Endothelial cell of umbilical vein (primary cell): ENCODE results near the gene ZNF232. TPM values are rescaled to one million over a fixed set of nuclear protein-coding genes. Genes with fewer than 3 reads are reported as not detected.

ENCODE experiments used
- BruUV-seq: library from RNA; stranded (reverse); fragments of 400-500 nt; replicated peaks from 2 replicates; lab custom pipeline; 2021; lab: Mats Ljungman, UMichigan
- CTCF ChIA-PET: fragments of 300-600, 350-600 bp; sonication (Branson Sonifier 250); formaldehyde crosslinking; loops from one replicate; lab custom pipeline; 2021; ENCODE audit warnings: antibody characterized with exemption, inconsistent platforms; lab: Charles Lee
- POLR2A ChIA-PET: fragments of 300-600, 350-600 bp; sonication (Branson Sonifier 250); formaldehyde crosslinking; loops from one replicate; lab custom pipeline; 2021; ENCODE audit warnings: antibody characterized with exemption, inconsistent platforms; lab: Charles Lee
- DNase-seq: peaks from one replicate; pipeline ENCODE4 v3.0.0-alpha.2; 2011; ENCODE audit warnings: low read depth, low spot score
- FAIRE-seq: peaks from 2 replicates; lab custom pipeline; 2011; peaks lifted over from hg19 to GRCh38; lab: Jason Lieb, UNC
- H2AFZ ChIP-seq: 2 replicates; pipeline ENCODE4 v1.6.0; 2012; ENCODE audit warnings: low read depth, low read length, control low read depth, inconsistent platforms
- H3K27ac ChIP-seq: 2 replicates; pipeline ENCODE4 v1.5.1; 2011; ENCODE audit warnings: low read depth, mild to moderate bottlenecking, control low read depth, low read length, moderate library complexity; ENCODE audit not compliant: insufficient read depth
- H3K27me3 ChIP-seq, 2 experiments: 2 replicates each; pipeline versions ENCODE4 v1.6.0 to v1.6.1; 2011; ENCODE audit warnings: low read length in 2 of 2, mixed read lengths in 1 of 2; ENCODE audit not compliant: control insufficient read depth in 2 of 2, insufficient read depth in 2 of 2
- H3K36me3 ChIP-seq, 2 experiments: 2 replicates in 1 of 2; 3 replicates in 1 of 2; pipeline ENCODE4 v1.5.1; 2011; ENCODE audit warnings: low read length in 2 of 2, mild to moderate bottlenecking in 1 of 2, moderate library complexity in 1 of 2; ENCODE audit not compliant: control insufficient read depth in 2 of 2, insufficient read depth in 2 of 2; ENCODE audit errors: extremely low read depth in 1 of 2
- H3K4me1 ChIP-seq: 3 replicates; pipeline ENCODE4 v1.5.1; 2011; ENCODE audit warnings: mild to moderate bottlenecking, low read length; ENCODE audit not compliant: control insufficient read depth, insufficient read depth; ENCODE audit errors: extremely low read depth
- H3K4me2 ChIP-seq: 2 replicates; pipeline ENCODE4 v1.6.1; 2011; ENCODE audit warnings: low read length, control low read depth, mixed read lengths; ENCODE audit not compliant: insufficient read depth
- H3K4me3 ChIP-seq, 3 experiments: fragments of 200-600 bp in 1 of 3; sonication (generic), shearing (Covaris generic) in 1 of 3; replicated peaks in 1 of 3; 2 replicates each; pipeline ENCODE4 v1.5.1; 2011 to 2016; ENCODE audit warnings: control low read depth in 3 of 3, low read length in 3 of 3, mild to moderate bottlenecking in 2 of 3, inconsistent platforms in 1 of 3, low read depth in 1 of 3, moderate library complexity in 1 of 3; ENCODE audit not compliant: insufficient read depth in 1 of 3
- H3K79me2 ChIP-seq: 2 replicates; pipeline ENCODE4 v1.6.0; 2012; ENCODE audit warnings: low read length, inconsistent platforms; ENCODE audit not compliant: control insufficient read depth, insufficient read depth
- H3K9ac ChIP-seq: replicated peaks from 2 replicates; pipeline ENCODE3; 2011; ENCODE audit warnings: low read length, control low read depth; ENCODE audit not compliant: insufficient read depth; ENCODE audit errors: extremely low read depth
- H3K9me1 ChIP-seq: replicated peaks from 3 replicates; pipeline ENCODE4 v1.6.0; 2011; ENCODE audit warnings: mild to moderate bottlenecking, low read length; ENCODE audit not compliant: control insufficient read depth, insufficient read depth; ENCODE audit errors: extremely low read depth
- H3K9me3 ChIP-seq: replicated peaks from 2 replicates; pipeline ENCODE4 v1.5.1; 2012; ENCODE audit warnings: low read length, inconsistent platforms; ENCODE audit not compliant: control insufficient read depth, insufficient read depth
- H4K20me1 ChIP-seq: replicated peaks from 2 replicates; pipeline ENCODE3; 2011; ENCODE audit warnings: mild to moderate bottlenecking, low read length; ENCODE audit not compliant: control insufficient read depth, insufficient read depth; ENCODE audit errors: extremely low read depth
- EZH2 ChIP-seq: IDR thresholded peaks from 2 replicates; pipeline ENCODE4 v1.6.1; 2012; ENCODE audit warnings: borderline replicate concordance, low read depth, mild to moderate bottlenecking, moderate library complexity, low read length, inconsistent platforms; ENCODE audit not compliant: severe bottlenecking
- FOS ChIP-seq: IDR thresholded peaks from 2 replicates; pipeline ENCODE4 v1.6.1; 2011; ENCODE audit warnings: mild to moderate bottlenecking, low read length, moderate library complexity, borderline replicate concordance; ENCODE audit not compliant: insufficient read depth
- GATA2 ChIP-seq: IDR thresholded peaks from 2 replicates; pipeline ENCODE4 v1.7.0; 2011; ENCODE audit warnings: low read depth, mild to moderate bottlenecking, moderate library complexity, mixed read lengths, low read length; ENCODE audit not compliant: insufficient read length, insufficient read depth
- JUN ChIP-seq: IDR thresholded peaks from 2 replicates; pipeline ENCODE4 v1.6.1; 2011; ENCODE audit warnings: borderline replicate concordance, low read depth; ENCODE audit not compliant: insufficient read length, insufficient read depth
- MYC ChIP-seq: IDR thresholded peaks from one replicate; pipeline ENCODE4 v1.6.1; 2011; ENCODE audit warnings: mild to moderate bottlenecking, low read depth, low read length
- POLR2A ChIP-seq: IDR thresholded peaks from 2 replicates; pipeline ENCODE4 v1.6.1; 2012; ENCODE audit warnings: low read depth, mild to moderate bottlenecking, control low read depth, low read length
- POLR2AphosphoS5 ChIP-seq: IDR thresholded peaks from 2 replicates; pipeline ENCODE4 v1.6.1; 2012; ENCODE audit warnings: low read depth, mild to moderate bottlenecking, control low read depth, low read length, moderate library complexity; ENCODE audit not compliant: insufficient read depth
- dilution Hi-C: fragments of 300-500 bp; cut with MboI; formaldehyde crosslinking; loops from one replicate; pipeline ENCODE4 v1.15.0; 2019; ENCODE audit warnings: low sequenced_read_pairs; ENCODE audit not compliant: extremely low pct_ligation_motif_present
- intact Hi-C: fragments of 100-400 bp; cut with micrococcal nuclease; formaldehyde crosslinking; loops from one replicate; pipeline ENCODE4 v1.10.0; 2022
- polyA plus RNA-seq, 4 experiments: library from polyadenylated mRNA; depleted of rRNA in 3 of 4; stranded (reverse) in 3 of 4; unstranded in 1 of 4; fragments of >200 nt; gene quantifications; 2 replicates each; pipeline versions ENCODE4 v1.2.1 to v1.2.3, GENCODE V29; 2011 to 2012; ENCODE audit warnings: missing spikeins in 1 of 4
- total RNA-seq: library from RNA; stranded (reverse); gene quantifications from 2 replicates; pipeline ENCODE4 v1.2.3, GENCODE V29; 2021
- TF ChIP-seq, protein P1 (sequence below), 2 donors: IDR thresholded peaks; 1 replicate in 1 of 2; 2 replicates in 1 of 2; pipeline ENCODE4 v1.5.1; 2011; ENCODE audit warnings: low read length in 2 of 2, mild to moderate bottlenecking in 2 of 2, moderate library complexity in 2 of 2, control low read depth in 1 of 2, inconsistent platforms in 1 of 2, low read depth in 1 of 2; ENCODE audit not compliant: insufficient read depth in 1 of 2; ENCODE audit errors: extremely low read depth in 1 of 2
- TF ChIP-seq, protein P2 (sequence below): IDR thresholded peaks from 2 replicates; pipeline ENCODE4 v1.6.1; 2011; ENCODE audit not compliant: insufficient read depth, insufficient read length

The ZNF232 gene
- total and polyA plus RNA-seq, 2 donors (not counting 3 experiments of a cell fraction or from before 2014, with no cell fraction given), result 3.1 to 9.9 TPM

DNA sequence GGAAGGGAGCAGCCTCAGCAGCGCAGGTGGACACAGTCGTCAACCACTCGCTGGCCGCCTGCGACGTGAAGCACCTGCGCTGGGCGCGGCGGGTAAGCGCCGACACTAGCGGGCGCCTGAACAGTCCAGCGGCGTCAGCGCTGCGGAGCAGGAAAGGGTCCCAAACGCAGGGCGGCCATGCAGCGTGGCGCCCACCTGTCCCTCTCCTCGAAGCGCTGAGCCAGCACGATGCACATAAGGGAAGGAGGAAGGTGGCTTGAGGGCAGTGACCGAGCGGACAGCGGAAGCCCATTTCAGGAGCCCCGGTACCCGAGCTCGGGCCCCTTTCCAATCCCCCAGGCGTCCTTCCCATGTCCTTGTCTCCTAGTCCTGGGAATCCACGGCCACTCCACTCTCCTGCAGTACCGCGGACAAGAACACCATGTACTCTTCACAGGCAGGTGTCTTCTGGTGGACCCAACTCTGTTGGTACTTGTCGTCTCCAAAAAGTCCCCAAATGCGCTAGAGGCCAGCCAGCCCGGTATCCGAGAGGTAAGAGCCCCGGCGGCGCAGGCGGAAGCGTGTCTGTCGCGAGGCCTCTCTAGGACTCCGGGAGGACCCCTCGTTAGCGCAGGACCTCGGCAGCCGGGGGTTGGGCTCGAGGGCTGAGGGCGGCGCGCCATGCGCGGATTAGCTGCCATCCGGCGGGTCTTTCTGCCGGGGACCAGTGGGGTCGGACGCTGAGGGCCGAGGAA, 14.4 kb downstream of the ZNF232 start:
- no peaks in the 10 kb centered on the region for H4K20me1 ChIP-seq
- dilution Hi-C loops, result no loop called here

More for the DNA sequence above, 14.4 kb downstream of the ZNF232 start:
- POLR2A ChIA-PET, result no interaction called here
- Histone ChIP-seq H3K9me3 (peaks cover 15% of the 10 kb centered on the region), H3K36me3 (no peaks in the 10 kb centered on the region), H3K79me2 (no peaks in the 10 kb centered on the region), H2AFZ (no peak overlapping the region), H3K9me1 (no peaks in the 10 kb centered on the region), H3K27me3 (peaks cover 4 to 20% of the 10 kb centered on the region in 2 experiments), H3K4me3 (no peak overlapping the region), H3K4me2 (no peak overlapping the region), H3K9ac (no peak overlapping the region), H3K27ac (no peak overlapping the region), H3K4me1 (no peaks in the 10 kb centered on the region)
- CTCF ChIA-PET, result interaction anchor here (1.5 kb wide), 1 partner anchor 13 kb away, joined by 4 read pairs; no protein-coding TSS in a partner anchor
- TF ChIP-seq FOS, result no peak
- TF ChIP-seq, protein P1, sequence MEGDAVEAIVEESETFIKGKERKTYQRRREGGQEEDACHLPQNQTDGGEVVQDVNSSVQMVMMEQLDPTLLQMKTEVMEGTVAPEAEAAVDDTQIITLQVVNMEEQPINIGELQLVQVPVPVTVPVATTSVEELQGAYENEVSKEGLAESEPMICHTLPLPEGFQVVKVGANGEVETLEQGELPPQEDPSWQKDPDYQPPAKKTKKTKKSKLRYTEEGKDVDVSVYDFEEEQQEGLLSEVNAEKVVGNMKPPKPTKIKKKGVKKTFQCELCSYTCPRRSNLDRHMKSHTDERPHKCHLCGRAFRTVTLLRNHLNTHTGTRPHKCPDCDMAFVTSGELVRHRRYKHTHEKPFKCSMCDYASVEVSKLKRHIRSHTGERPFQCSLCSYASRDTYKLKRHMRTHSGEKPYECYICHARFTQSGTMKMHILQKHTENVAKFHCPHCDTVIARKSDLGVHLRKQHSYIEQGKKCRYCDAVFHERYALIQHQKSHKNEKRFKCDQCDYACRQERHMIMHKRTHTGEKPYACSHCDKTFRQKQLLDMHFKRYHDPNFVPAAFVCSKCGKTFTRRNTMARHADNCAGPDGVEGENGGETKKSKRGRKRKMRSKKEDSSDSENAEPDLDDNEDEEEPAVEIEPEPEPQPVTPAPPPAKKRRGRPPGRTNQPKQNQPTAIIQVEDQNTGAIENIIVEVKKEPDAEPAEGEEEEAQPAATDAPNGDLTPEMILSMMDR (IDR thresholded peaks at IDR 0.05; ENCODE audit: extremely low read depth in 1 of 2, insufficient read depth in 1 of 2, low read depth in 1 of 2, low read length in 2 of 2), result no peak
- TF ChIP-seq, protein P2, sequence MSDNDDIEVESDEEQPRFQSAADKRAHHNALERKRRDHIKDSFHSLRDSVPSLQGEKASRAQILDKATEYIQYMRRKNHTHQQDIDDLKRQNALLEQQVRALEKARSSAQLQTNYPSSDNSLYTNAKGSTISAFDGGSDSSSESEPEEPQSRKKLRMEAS, result no peak
- TF ChIP-seq EZH2, result no peak
- TF ChIP-seq JUN, result no peak
- no peak for TF ChIP-seq POLR2A
- no peak for TF ChIP-seq MYC
- TF ChIP-seq GATA2, result no peak
- no peak for TF ChIP-seq POLR2AphosphoS5
- FAIRE-seq, result no peak
- intact Hi-C loops, result no loop called here
- no TSS peak for BruUV-seq
- DNase-seq, result no peak
